Adrenal gland (tissue), 12 donors: ENCODE measurements around the gene ID1. TPM values are rescaled to one million over a fixed set of nuclear protein-coding genes. Genes with fewer than 3 reads are reported as not detected.

Source experiments
- DNase-seq, 7 donors: peaks; one replicate each; pipeline ENCODE4 v3.0.0-alpha.2; 2019 to 2020
- H3K27ac ChIP-seq, 5 donors: fragments of 200-600 bp; sonication (generic) in 4 of 5; 1 replicate in 3 of 5; 2 replicates in 2 of 5; pipeline versions ENCODE4 v1.5.1 to v1.8.0; 2016 to 2020; ENCODE audit warnings: mild to moderate bottlenecking in 1 of 5
- H3K27me3 ChIP-seq: fragments of 200-600 bp; 2 replicates; pipeline ENCODE4 v1.8.0; 2021
- H3K36me3 ChIP-seq, 2 donors: fragments of 200-600 bp; replicated peaks in 1 of 2; 1 replicate in 1 of 2; 2 replicates in 1 of 2; pipeline versions ENCODE4 v1.5.1 to v1.8.0; 2018 to 2022
- H3K4me1 ChIP-seq, 2 donors: fragments of 200-600 bp; replicated peaks in 1 of 2; 1 replicate in 1 of 2; 2 replicates in 1 of 2; pipeline versions ENCODE4 v1.5.1 to v1.8.0; 2018 to 2021
- H3K4me3 ChIP-seq, 4 donors: fragments of 200-600 bp; sonication (generic) in 3 of 4; one replicate each; pipeline ENCODE4 v1.5.1; 2016 to 2018
- H3K9me3 ChIP-seq, 3 donors: fragments of 200-600 bp; sonication (generic) in 1 of 3; replicated peaks in 1 of 3; 1 replicate in 2 of 3; 2 replicates in 1 of 3; pipeline versions ENCODE4 v1.5.1 to v1.8.0; 2016 to 2021
- POLR2A ChIP-seq, 2 donors: fragments of 450-650 bp; IDR thresholded peaks; one replicate each; pipeline ENCODE4 v1.6.1; 2017; ENCODE audit warnings: antibody characterized with exemption in 2 of 2, mild to moderate bottlenecking in 2 of 2, moderate library complexity in 1 of 2
- WGBS, 4 donors: extraction: QIAGEN DNeasy Blood & Tissue Kit in 2 of 4; methylation state at CpG; one replicate each; pipeline versions ENCODE4 v1.1.5 to v1.1.7; 2013 to 2017; 5-methylcytosine and 5-hydroxymethylcytosine counted together
- intact Hi-C, 2 donors: fragments of 100-400 bp; cut with DNase I; formaldehyde crosslinking; loops; one replicate each; pipeline versions ENCODE4 v1.14.1 to v1.15.0; 2022 to 2023
- polyA plus RNA-seq, 3 donors: library from polyadenylated mRNA; stranded (reverse); fragments of 200-250 nt in 2 of 3; fragments of 350-450 nt in 1 of 3; fragmentation: Illumina TruSeq in 1 of 3; extraction: RNeasy Lipid Tissue Mini Kit (QIAGEN cat#74804) in 1 of 3; gene quantifications; one replicate each; pipeline ENCODE4 v1.2.3, GENCODE V29; 2013 to 2014
- total RNA-seq, 9 donors: library from RNA; depleted of rRNA in 4 of 9; stranded (reverse); fragments of >200 nt in 4 of 9; fragments of 120-200 nt in 1 of 9; fragmentation: NEBNext Ultra II Directional in 1 of 9; extraction: Animal tissue kit (Norgen Biotek cat#: 25700) in 1 of 9; gene quantifications; one replicate each; pipeline versions ENCODE4 v1.1.0 to v1.2.4, GENCODE V29; 2013 to 2023
- TF ChIP-seq, protein P1 (sequence below), 6 experiments: fragments of 450-650 bp in 4 of 6; fragments of 200-600 bp in 2 of 6; sonication (generic) in 1 of 6; IDR thresholded peaks; 1 replicate in 5 of 6; 2 replicates in 1 of 6; pipeline versions ENCODE4 v1.5.1 to v1.8.0; 2016 to 2021; ENCODE audit warnings: antibody characterized with exemption in 6 of 6, mild to moderate bottlenecking in 2 of 6, moderate library complexity in 1 of 6
- donor health status: healthy with polysubstance abuse.
- donor health status: Bipolar disorder and iron deficiency.
- donor health status: DM: yes; HTN: yes; CAD: no.
- donor health status: DM: no; HTN: no; CAD: no.
- donor health status: DM: no; HTN: no; CAD: no.
- donor health status: DM: yes; HTN: yes; CAD: no.

ID1 gene
- total and polyA plus RNA-seq, 12 donors = 19.8 to 468 (median 113) TPM

DNA sequence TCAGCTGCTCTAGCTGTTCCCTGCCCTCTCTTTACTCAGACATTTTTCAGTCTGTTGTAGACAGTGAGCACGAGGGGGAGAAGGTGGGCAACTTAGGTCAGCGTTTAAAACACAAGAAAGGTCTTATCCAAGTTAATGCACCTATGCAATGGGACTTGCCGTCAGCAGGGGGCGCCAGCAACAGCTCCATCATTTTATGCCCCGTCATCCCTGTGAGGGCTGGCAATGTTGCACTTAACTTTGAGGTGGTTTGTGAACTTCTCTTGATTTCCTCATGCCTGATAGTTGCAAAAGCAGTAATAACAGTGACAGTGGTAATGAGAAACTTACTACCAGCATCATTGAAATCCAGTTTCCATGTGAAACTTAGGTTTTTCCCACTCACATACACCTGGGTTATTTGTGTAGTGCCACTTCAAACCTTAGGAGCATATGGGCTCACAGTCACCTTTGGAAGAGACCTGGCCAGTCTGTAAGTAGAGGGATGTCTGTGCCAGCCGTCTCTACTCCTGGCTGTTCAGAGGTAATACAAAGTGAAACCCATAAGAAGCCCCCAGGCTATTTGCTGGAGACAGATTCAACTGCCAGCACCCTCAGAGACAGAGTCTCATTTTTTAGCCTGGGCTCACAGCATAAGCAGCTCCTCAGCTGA lies 44.9 kb upstream of the ID1 start:
- 24 to 34% (median 28%) methylated on average over 6 of the region's 6 CpGs for WGBS, 4 donors
- H3K27me3 ChIP-seq = no peaks in the 10 kb centered on the region
- H3K4me1 ChIP-seq = peaks cover 7 to 23% of the 10 kb centered on the region in 2 donors
- peaks cover 0 to 52% of the 10 kb centered on the region in 2 donors for H3K36me3 ChIP-seq
- TF ChIP-seq POLR2A (IDR thresholded peaks at IDR 0.05) = no peak
- TF ChIP-seq, protein P1, sequence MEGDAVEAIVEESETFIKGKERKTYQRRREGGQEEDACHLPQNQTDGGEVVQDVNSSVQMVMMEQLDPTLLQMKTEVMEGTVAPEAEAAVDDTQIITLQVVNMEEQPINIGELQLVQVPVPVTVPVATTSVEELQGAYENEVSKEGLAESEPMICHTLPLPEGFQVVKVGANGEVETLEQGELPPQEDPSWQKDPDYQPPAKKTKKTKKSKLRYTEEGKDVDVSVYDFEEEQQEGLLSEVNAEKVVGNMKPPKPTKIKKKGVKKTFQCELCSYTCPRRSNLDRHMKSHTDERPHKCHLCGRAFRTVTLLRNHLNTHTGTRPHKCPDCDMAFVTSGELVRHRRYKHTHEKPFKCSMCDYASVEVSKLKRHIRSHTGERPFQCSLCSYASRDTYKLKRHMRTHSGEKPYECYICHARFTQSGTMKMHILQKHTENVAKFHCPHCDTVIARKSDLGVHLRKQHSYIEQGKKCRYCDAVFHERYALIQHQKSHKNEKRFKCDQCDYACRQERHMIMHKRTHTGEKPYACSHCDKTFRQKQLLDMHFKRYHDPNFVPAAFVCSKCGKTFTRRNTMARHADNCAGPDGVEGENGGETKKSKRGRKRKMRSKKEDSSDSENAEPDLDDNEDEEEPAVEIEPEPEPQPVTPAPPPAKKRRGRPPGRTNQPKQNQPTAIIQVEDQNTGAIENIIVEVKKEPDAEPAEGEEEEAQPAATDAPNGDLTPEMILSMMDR (IDR thresholded peaks at IDR 0.05) = peak; percentile 73 to 84 (median 78)
- no peak overlapping the region for H3K4me3 ChIP-seq
- peak overlapping the region; percentile 19 to 92 (median 77) for H3K27ac ChIP-seq
- peak; percentile 56 to 89 (median 74) for DNase-seq
- intact Hi-C loops = no loop called here
- H3K9me3 ChIP-seq = no peaks in the 10 kb centered on the region

DNA sequence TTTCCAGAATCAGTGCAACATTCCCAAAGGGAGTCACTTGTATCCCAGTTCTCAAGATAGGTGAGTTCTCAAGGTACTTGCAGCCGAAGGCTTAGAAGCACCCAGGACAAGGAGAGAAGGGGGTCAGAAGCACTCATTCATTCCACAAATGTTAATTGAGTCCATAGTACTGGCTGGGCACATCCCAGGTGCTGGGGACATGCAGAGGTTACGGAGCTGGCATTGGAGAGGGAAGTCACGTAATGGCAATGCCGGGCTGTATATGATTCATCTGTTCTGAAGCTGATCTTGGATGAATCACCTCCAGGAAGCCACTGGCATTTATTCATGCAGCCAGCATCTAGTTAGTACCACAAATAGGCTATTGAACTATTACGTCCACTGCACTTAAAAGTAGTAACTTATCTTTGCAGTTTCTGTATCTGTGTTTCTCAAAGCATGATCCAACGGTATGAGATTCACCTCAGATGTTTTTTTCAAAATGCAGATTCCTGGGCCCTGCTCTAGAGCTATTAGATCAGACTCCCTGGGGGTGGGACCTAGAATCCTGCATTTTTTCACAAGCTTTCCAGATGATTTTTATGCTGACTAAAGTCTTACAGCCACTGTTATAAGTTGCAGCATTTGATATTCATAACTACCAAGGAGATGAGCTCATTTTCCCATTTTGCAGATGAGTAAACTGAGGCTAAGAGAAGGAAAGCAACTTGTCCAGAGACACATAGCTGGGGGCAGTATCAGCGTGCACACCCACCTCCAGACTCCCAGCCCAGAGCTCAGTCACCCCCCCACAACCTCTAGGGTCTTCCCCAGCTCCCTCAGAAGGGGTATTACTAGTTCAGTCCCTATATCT lies 44.1 kb upstream of the ID1 start:
- H3K36me3 ChIP-seq = peaks cover 0 to 50% of the 10 kb centered on the region in 2 donors
- DNase-seq = peak; percentile 72 to 90 (median 88)
- no peak overlapping the region for H3K4me3 ChIP-seq
- no peaks in the 10 kb centered on the region for H3K27me3 ChIP-seq
- TF ChIP-seq POLR2A (IDR thresholded peaks at IDR 0.05) = no peak
- TF ChIP-seq, protein P1 (IDR thresholded peaks at IDR 0.05) = no peak
- 42 to 49% (median 43%) methylated on average over 6 to 7 of the region's 7 CpGs for WGBS, 4 donors
- H3K4me1 ChIP-seq = peaks cover 7 to 23% of the 10 kb centered on the region in 2 donors
- H3K9me3 ChIP-seq = no peaks in the 10 kb centered on the region
- peak overlapping the region; percentile 19 to 92 (median 77) for H3K27ac ChIP-seq
- intact Hi-C loops = no loop called here

DNA sequence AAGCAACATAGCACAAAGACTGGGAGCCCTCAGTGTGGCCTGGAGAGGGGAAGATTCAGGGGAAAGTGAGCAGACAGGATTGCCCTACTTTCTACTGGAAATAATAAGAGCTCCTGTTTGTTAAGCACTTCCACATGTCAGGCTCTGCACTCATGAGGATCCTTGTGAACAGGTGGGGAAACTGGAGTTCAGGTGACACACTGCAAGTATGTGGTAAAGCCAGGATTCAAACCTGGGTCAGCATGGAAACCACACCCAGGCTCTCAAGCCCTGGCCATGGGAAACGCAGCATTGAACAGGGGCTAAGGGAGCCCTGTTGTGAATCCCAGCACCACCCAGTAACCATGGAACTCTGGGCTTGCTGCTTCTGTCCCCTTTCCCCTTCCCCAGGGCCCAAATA lies 42.8 kb upstream of the ID1 start:
- TF ChIP-seq, protein P1 (IDR thresholded peaks at IDR 0.05) = no peak
- no peak for TF ChIP-seq POLR2A (IDR thresholded peaks at IDR 0.05)
- DNase-seq = no peak
- peaks cover 7 to 23% of the 10 kb centered on the region in 2 donors for H3K4me1 ChIP-seq
- peaks cover 0 to 52% of the 10 kb centered on the region in 2 donors for H3K36me3 ChIP-seq
- H3K27me3 ChIP-seq = no peaks in the 10 kb centered on the region
- H3K4me3 ChIP-seq = no peak overlapping the region
- H3K27ac ChIP-seq = peak overlapping the region in 2 of 5 donors; percentile 18 to 92
- intact Hi-C loops = loop anchor here in 1 of 2 donors (2.0 kb wide), 1 partner anchor 51 kb away; no protein-coding TSS in a partner anchor
- 50 to 64% (median 59%) methylated on average over 1 of the region's 1 CpG for WGBS, 4 donors
- H3K9me3 ChIP-seq = no peaks in the 10 kb centered on the region

GRCh38 chr20:31564284-31564683 lies 40.8 kb upstream of the ID1 start:
- no peak overlapping the region for H3K4me3 ChIP-seq
- peaks cover 7 to 26% of the 10 kb centered on the region in 2 donors for H3K4me1 ChIP-seq
- no peak for DNase-seq
- peaks cover 0 to 57% of the 10 kb centered on the region in 2 donors for H3K36me3 ChIP-seq
- no peaks in the 10 kb centered on the region for H3K9me3 ChIP-seq
- intact Hi-C loops = no loop called here
- no peaks in the 10 kb centered on the region for H3K27me3 ChIP-seq
- 73 to 82% (median 77%) methylated on average over 6 of the region's 6 CpGs for WGBS, 4 donors
- H3K27ac ChIP-seq = no peak overlapping the region
- TF ChIP-seq POLR2A (IDR thresholded peaks at IDR 0.05) = no peak
- TF ChIP-seq, protein P1 (IDR thresholded peaks at IDR 0.05) = no peak
